CD4-positive, alpha-beta T cell treated with Interleukin-15 for 4 hours (primary cell): ENCODE results near the gene STX19.
A peak's percentile ranks its signal among the peaks of the same experiment; 100 is the strongest.
"Not testable (repeated sequence)": the region's sequence is repeated elsewhere in the genome, so short reads cannot be mapped to it uniquely, and the experiment has no call there.

Experiments
- DNase-seq: peaks from one replicate; pipeline ENCODE4 v3.0.0-alpha.2; 2020; ENCODE audit warnings: low spot score

Gene STX19

DNA sequence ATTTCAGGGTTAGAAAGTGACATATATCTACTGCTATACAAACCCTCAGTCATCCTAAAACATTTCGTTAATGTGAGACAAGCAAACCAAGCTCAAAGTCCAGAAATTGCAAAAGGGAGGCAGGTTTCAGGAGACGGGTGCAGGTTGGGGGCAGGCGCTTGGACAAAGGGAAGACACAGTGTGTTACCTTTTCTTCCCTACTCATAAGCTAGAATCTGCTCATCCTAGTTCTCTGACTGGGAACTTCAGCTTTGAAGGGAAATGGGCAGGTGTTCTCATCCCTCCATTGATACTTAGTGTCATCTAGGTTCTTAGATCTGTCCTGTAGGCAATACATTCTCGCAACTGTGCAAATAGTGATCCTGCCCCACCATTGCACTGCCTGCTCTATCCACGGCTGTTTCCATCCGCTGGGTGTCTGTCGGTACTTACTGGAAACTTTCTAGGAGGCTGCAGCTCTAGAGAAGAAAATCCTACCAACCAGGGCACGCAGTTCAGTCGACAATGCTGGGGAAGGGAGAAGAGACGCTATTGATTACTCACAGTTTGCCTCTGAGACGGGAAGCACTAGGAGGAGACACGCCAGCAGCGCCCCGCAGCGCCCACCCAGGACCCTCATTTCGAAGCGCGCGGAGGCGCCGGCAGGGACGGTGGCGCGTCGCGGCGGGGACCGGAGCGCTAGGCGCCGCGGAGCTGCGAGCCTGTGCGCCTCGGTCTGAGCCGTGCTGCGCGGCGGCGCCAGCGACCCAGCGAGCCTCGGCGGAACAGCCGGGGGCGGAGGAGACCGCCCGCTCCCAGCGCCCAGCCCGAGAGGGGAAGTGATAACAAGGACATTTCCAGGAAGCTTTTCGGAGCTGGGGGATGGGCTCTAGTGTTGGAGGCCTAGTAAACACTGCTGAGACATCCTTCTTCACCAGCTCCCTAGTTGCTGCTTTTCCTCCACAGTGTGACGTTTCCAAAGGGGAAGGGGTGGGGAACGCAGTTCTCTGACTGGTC is 55.0 kb downstream of the STX19 start, which contains the start of gene PROS1:
PROS1 (minus strand) TSS at position 766 of the 996 bp plus-strand sequence; CDS start at position 619, 147 bp downstream.
- peak; percentile 27 for DNase-seq

- no peak for DNase-seq
Measured at GRCh38 chr3:93969997-93970396, 58.4 kb downstream of the STX19 start.

GRCh38 chr3:93969443-93969842 is 59.0 kb downstream of the STX19 start:
- DNase-seq: no peak

- DNase-seq: not testable (repeated sequence)
Measured at GRCh38 chr3:93965106-93965505, 63.3 kb downstream of the STX19 start.
